ENCODE measurements around the gene VIM. TPM values are rescaled to one million over a fixed set of nuclear protein-coding genes. Genes with fewer than 3 reads are reported as not detected.

Gene VIM
- total RNA-seq = 100 to 1,000 TPM; 137 to 290 TPM
- long read RNA-seq, transcript VIM-201 (9 exons, 1,868 nt) = major isoform, 208 of 216 reads
- long read RNA-seq, partial matches to known transcripts = 3 of 216 reads
- long read RNA-seq, other reads (novel, unspliced or antisense) = 5 of 216 reads

DNA sequence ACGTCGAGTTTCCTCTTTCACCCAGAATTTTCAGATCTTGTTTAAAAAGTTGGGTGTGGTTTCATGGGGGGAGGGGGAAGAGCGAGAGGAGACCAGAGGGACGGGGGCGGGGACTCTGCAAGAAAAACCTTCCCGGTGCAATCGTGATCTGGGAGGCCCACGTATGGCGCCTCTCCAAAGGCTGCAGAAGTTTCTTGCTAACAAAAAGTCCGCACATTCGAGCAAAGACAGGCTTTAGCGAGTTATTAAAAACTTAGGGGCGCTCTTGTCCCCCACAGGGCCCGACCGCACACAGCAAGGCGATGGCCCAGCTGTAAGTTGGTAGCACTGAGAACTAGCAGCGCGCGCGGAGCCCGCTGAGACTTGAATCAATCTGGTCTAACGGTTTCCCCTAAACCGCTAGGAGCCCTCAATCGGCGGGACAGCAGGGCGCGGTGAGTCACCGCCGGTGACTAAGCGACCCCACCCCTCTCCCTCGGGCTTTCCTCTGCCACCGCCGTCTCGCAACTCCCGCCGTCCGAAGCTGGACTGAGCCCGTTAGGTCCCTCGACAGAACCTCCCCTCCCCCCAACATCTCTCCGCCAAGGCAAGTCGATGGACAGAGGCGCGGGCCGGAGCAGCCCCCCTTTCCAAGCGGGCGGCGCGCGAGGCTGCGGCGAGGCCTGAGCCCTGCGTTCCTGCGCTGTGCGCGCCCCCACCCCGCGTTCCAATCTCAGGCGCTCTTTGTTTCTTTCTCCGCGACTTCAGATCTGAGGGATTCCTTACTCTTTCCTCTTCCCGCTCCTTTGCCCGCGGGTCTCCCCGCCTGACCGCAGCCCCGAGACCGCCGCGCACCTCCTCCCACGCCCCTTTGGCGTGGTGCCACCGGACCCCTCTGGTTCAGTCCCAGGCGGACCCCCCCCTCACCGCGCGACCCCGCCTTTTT lies at the start of gene VIM:
TSS of gene VIM (plus strand) at position 151 of the 925 bp plus-strand sequence. CDS start 1,182 bp downstream, outside the sequence.
- peak; percentile 75 to 83 for DNase-seq
- peak; percentile 19 for ATAC-seq
- intact Hi-C loops (cut with DNase I, micrococcal nuclease) = no loop called here

DNA sequence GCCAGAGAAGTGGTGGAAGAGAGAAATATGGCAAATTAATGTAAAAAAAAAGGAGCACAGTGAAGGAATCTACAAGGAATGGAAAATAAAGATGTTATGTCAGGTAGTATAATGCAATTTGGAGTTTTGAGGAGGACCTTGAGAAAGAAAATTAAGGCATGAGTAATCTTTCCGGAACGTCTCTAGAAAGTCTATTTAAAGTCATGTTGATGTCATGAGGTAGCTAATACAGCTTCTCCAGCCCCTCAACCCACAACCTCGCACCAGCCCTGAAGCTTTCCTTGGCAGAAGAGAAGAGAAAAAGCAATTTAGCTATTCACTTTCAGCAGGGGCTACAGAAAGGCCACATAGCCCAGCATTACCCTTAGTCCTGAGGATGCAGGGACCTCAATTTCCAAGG lies 49.0 kb upstream of the VIM start:
- no peak for DNase-seq
- intact Hi-C loops (cut with DNase I, micrococcal nuclease) = no loop called here

DNA sequence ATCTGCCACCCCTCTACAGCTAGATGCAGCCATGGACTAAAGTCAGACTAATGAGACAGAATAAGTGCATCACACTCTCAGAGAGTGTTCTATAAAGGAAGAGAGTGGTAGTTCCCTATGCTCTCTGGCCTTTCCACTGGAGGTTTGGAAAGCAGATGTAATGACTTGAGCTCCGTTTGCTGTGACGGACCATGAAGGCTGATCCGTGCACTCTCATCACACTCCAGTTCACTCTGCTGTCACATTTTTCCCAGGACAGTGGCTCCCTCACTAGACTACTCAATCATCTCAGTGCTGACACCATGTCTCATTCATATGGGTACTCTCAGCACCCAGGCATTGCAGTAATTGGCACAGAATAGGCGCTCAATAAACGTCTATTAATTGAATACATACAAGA lies 46.9 kb upstream of the VIM start:
- intact Hi-C loops (cut with DNase I, micrococcal nuclease) = no loop called here
- ATAC-seq = no peak
- DNase-seq = no peak

More for the DNA sequence above, 49.0 kb upstream of the VIM start:
- ATAC-seq = no peak

DNA sequence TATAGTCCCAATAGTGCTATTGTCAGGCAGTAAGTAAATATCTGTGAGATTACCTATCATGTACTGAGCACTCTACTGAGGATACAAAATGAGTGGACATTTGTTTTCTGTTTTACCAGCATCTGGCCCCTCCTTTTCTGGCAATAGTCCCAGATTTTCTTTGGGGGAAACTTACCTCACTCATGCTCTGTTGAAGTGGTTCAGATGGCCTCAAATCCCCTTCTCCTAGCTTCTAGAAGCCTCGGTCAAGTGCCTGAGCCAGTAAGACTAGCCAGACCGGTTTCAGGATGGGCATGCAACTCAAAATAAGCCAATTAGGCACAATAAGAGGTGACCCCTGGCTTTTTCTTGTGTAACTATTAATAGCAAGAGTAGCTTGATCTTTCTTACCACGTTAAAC lies 46.3 kb upstream of the VIM start:
- intact Hi-C loops (cut with DNase I, micrococcal nuclease) = no loop called here
- no peak for DNase-seq
- no peak for ATAC-seq

DNA sequence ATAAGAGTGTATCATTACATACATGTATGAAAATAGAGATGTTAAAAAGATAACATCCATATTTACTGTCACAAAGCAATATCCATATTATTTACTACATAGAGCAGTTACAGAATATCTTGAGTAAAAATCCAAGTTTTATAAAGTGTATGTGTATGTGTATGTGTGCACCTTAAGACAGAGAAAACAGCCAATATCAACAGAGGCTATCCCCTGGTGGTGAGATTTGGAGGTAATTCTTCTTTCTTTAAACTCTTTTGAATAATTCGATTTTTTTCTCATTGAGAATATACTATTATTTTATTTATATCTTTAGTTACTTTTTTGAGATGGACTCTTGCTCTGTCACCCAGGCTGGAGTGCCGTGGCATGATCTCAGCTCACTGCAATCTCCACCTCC lies 44.9 kb upstream of the VIM start:
- no peak for ATAC-seq

DNA sequence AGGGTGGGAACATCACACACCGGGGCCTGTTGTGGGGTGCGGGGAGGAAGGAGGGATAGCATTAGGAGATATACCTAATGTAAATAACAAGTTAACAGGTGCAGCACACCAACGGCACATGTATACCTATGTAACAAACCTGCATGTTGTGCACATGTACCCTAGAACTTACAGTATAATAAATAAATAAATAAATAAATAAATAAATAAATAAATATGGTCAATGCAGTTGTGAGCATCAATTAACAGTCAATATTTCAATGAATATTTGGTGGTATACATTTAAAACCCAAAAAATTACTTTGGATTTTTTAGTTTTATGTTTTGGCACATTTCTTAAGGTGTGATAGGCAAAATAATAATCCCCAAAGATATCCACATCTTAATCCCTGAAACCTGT lies 42.2 kb upstream of the VIM start:
- ATAC-seq (no peak), DNase-seq (no peak)
- intact Hi-C loops (cut with DNase I, micrococcal nuclease) = no loop called here

More for the DNA sequence above, 44.9 kb upstream of the VIM start:
- intact Hi-C loops (cut with DNase I, micrococcal nuclease) = no loop called here
- no peak for DNase-seq

DNA sequence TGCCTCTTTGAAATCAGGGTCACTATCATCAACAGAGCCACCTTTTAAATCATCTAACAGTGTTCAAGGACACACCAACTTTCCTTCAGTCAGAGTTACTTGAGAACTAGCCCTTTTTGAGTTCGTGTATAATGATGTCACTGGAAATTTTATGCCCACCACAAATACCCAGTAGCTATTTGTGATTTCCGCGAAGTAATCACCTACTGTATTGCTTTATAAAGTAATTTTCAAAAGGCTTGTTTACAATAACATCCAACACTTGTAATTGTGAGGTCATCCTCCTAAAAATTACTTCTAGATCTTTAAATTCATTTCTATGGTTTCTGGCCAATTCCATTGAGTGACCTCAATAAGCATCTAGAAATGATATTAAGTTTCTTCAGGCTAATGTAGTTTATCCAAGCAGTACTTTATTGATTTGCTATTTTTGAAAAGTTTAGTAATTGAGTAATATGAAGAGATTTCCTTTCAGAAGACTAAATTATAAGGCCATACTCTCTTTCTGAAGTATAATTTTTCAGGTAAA lies 39.3 kb upstream of the VIM start:
- DNase-seq (no peak), ATAC-seq (no peak)
- intact Hi-C loops (cut with DNase I, micrococcal nuclease) = no loop called here

DNA sequence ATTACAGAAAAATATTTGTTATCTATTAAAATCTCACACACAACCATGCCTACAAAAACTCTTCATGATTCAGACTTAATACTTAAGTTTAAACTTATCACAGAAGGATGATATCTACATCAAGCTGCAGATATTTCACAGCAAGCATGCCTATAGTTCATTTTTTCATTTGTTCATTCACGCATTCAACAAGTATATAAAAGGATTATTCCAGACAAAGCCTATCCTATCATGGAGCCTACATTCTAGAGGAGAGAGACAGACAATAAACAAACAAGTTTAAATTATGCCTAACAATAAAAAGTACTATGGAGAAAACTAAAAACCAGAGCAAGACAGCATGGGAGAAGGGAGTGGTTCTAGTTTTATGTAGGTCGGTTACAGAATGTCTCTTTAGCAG lies 37.4 kb upstream of the VIM start:
- DNase-seq (no peak), ATAC-seq (no peak)
- intact Hi-C loops (cut with DNase I, micrococcal nuclease) = no loop called here

DNA sequence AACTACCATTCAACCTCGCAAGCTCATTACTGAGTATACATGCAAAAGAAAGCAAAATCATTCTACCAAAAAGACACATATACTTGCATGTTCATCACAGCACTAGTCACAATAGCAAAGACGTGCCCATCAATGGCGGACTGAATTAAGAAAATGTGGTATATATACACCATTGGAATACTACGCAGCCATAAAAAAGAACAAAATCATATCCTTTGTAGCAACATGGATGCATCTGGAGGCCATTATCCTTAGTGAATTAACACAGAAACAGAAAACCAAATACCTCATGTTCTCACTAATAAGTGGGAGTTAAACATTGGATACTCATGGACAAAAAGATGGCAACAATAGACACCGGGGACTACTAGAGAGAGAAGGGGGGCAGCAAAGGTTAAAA lies 33.0 kb upstream of the VIM start:
- ATAC-seq (no peak), DNase-seq (no peak)
- intact Hi-C loops (cut with DNase I, micrococcal nuclease) = no loop called here

DNA sequence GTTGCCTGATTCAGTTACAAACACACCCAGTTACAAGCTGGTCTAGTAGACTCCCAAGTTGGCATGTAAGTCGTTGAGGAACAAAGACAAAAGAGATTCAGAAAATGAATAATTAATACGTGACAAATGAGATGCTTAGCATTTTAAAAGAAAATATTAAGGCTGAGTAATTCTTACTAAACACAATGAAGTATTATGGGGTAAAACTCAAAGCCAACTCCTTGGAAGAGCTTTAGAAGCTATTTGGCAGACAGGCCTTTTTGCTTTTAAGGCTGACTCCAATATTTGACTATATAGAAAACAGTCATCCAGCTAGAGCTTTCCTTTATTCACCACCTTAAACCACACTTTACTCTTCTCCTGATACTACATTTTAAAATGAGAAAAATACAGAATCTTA lies 32.0 kb upstream of the VIM start:
- intact Hi-C loops (cut with DNase I, micrococcal nuclease) = no loop called here
- DNase-seq = no peak
- ATAC-seq = no peak

DNA sequence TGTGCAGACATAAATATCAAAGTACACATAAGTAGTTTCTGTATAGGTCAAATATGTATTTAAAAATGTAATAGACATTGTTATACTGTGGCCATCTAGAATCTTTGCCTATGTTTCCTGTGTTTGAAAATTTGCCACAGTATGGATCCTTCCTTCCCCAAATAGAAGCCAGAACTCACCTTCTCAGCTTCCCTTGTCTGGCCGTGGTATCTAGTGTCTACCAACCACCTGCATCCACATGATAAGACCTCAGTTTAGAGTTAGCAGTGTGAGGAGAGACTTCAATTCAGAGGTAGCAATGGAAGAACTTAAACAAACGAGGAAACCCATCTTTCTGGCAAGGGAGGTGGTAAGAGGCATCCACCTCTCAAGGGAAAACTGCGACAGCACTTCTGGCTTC lies 31.5 kb upstream of the VIM start:
- intact Hi-C loops (cut with DNase I, micrococcal nuclease) = no loop called here
- DNase-seq = no peak
- no peak for ATAC-seq

DNA sequence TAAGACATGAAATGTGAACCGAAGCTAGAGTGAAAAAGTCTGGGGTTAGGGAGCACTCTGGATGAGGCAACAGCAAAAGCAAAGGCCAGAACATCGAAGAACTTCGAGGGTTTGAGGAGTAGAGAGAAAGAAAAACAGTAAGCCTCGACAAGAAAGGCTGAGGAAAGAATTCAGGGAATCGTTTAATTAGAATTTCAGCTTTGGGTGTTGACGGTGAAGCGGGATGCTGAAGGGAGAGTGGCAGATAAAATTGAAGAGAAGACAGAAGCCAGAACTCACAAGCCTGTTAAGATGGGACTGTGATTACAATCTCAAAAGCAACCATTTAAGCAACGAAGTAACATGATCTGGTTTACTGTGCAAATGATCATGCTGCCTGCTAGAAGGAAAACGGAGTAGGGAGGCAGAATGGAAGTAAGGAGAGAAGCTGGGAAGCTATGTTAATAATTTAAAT lies 28.7 kb upstream of the VIM start:
- intact Hi-C loops (cut with DNase I, micrococcal nuclease) = no loop called here
- no peak for ATAC-seq
- DNase-seq = no peak

DNA sequence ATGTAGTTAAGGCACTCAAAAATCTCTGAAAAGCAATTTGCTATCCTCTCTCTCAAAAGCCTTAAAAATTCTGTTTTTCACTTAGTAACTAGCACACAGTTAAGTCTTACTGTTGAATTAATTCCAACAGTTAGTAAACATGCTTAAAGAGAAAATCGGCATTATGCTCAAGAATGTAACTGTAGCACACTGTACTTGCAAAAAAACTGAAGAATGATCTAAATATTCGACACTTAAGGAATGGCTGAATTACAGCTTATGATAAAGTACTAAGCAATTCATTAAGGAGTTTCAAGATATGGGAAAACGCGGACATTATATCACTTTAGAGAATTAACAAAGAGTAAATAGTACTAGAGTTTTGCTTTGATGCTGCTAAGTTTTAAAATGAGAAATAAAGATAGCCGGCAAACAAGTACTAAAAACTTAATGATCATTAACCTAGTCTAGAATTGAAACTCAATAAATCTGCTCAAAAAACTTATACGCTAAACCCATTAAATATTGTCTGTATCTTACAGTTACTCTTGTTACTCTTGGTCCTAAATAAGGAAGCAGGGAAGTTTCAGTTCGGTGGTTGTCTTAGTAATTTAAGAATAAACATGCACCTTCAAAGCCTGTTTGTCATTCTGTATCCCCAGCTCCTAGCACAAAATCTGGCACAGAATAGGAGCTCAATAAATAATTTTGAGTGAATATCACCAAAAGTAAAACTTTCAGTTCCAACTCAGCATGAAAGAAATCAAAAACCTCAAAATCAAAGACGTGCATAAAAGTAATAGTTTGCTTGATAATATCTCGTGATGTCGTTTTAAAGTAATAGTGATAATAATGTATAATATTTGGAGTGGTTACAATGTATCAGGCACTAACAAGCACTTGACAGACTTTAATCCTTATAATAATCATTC lies 27.8 kb upstream of the VIM start:
- intact Hi-C loops (cut with DNase I, micrococcal nuclease) = no loop called here
- ATAC-seq = no peak
- no peak for DNase-seq

DNA sequence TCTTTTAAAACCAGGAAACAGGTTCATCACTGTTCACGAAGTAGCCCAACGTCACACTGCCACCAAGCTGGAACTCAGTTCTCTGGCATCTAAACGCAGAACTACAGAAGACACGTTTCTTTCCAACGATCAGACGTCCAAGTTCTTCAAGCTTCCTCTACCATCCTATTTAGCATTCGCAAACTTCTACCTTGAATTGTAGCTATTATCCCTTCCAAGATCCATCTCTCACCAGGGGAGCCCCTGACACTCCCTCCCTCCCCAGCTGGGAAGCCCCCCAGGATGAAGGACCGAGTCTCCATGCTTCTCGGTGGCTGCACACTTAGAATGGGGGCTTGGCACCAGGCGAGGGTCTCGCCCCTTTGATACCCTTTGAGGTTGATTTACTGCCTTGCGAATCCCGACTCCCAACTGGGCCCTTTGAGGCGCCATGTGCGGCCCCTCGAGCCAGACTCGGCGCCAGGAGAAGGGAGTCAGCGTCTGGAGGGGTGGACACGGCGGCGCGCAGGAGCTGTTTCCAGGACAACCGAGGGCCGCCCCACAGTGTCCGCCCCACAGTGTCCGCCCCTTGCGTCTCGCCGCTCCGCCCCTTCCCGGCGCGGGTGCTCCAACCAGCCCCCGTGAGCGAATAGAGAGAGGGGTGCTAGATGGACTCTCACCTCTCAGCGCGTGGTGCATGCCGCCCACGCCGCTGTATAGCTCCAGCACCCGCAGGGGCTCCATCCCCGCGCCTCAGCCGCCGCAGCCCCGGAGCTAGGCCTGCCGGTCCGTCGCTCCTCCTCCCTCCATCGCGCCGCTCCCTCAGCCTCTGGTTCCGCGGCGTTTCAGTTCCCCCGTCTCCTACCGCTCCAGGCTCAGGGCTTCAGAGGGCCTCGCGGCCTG lies 26.9 kb upstream of the VIM start, which contains the start of gene TRDMT1:
TSS of gene TRDMT1 (minus strand) at position 761 of the 882 bp plus-strand sequence. CDS start at position 723, 38 bp downstream.
- DNase-seq (peak; percentile 80 to 86), ATAC-seq (peak; percentile 99)
- intact Hi-C loops (cut with DNase I, micrococcal nuclease) = no loop called here

DNA sequence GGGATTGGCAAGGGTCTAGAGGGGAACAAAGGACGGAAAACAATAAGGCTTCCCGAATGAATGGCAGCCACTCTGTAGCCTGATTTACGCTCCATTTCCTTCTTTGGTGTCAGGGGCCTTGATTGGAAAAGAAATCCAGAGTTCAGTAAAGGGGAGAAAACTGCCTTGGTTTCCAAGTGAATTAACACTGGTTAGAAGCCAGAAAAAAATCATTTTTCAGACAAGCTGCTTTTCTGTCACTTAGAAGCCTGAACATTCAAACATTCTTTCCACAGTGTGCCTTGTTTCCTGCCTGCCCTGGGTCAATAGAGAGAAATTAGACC lies 26.3 kb upstream of the VIM start:
- ATAC-seq = no peak
- no peak for DNase-seq
- intact Hi-C loops (cut with DNase I, micrococcal nuclease) = no loop called here

DNA sequence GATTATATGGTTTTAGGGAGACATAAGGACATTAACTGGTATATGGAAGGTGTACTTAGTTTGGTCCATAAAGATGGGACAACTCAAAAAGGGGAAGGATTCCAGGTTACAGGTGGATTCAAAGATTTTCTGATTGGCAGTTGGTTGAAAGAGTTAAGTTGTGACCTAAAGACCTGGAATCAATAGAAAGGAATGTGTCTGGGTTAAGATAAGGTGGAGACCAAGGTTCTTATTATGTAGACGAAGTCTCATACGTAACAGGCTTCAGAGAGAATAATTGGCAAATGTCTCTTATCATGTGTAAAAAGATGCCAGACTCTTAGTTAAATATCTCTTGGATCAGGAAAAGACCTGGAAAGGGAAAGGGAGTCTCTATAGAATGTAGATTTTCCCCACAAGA lies 25.5 kb upstream of the VIM start:
- no peak for DNase-seq
- no peak for ATAC-seq
- intact Hi-C loops (cut with DNase I, micrococcal nuclease) = no loop called here

DNA sequence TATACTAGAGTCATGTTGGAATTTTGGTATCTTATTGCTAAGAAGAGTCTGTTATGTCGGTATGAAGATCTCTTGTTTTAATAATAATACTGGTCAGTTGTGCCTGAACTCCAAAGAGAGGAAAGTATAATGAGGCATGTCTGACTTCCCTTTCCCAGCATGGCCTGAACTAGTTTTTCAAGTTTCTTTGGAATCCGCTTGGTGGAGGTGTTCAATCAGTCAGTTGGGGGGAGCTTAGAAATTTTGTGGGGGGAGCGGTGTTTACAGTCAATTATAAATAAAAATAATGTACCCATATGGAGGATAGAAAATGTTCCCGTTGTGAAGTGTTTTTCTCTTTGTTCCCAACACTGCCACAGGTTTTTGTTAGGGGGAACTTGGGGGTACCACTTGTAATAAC lies 25.0 kb upstream of the VIM start:
- intact Hi-C loops (cut with DNase I, micrococcal nuclease) = no loop called here
- DNase-seq = no peak
- ATAC-seq = no peak

DNA sequence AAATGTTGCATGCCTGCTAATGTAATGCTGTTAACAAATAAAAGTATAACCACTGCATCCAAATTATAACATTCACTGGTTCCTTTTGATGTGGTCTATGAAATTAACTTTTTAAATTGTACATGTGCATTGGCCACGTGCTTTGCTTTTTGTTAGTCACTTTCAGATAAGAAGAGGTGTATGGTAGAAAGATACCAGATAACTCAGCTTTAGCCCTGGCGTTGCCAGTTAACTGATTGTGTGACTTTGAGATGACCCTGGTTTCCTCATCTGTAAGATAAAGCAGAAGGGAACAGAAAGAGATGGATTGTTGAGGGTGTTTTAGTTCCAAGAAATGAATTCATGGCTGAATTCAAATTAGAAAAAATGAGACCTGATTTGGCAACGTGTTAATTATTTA lies 24.6 kb upstream of the VIM start:
- ATAC-seq (no peak), DNase-seq (no peak)
- intact Hi-C loops (cut with DNase I, micrococcal nuclease) = no loop called here
